G401.6 (cell line): ENCODE data around the gene TRAM2.
"Not testable (repeated sequence)": the region's sequence is repeated elsewhere in the genome, so short reads cannot be mapped to it uniquely, and the experiment has no call there.

Experiments
- FAIRE-seq: peaks from 2 replicates; lab custom pipeline; 2012; peaks lifted over from hg19 to GRCh38; lab: Jason Lieb, UNC

TRAM2 gene

GRCh38 chr6:52483671-52484003 is 93.2 kb downstream of the TRAM2 start:
- no peak for FAIRE-seq

- FAIRE-seq = no peak
Observed at GRCh38 chr6:52482903-52483670, 93.8 kb downstream of the TRAM2 start.

GRCh38 chr6:52475307-52475706 is 101.6 kb downstream of the TRAM2 start:
- no peak for FAIRE-seq

- FAIRE-seq = no peak
Observed at GRCh38 chr6:52474173-52474572, 102.7 kb downstream of the TRAM2 start.

GRCh38 chr6:52461194-52461593 is 115.7 kb downstream of the TRAM2 start:
- FAIRE-seq = not testable (repeated sequence)

GRCh38 chr6:52457096-52457495 is 119.8 kb downstream of the TRAM2 start:
- FAIRE-seq = no peak

- no peak for FAIRE-seq
Observed at GRCh38 chr6:52454556-52454955, 122.3 kb downstream of the TRAM2 start.
